ENCODE measurements around the gene CSF1R. TPM values are rescaled to one million over a fixed set of nuclear protein-coding genes. Genes with fewer than 3 reads are reported as not detected.
A peak's percentile ranks its signal among the peaks of the same experiment; 100 is the strongest.

The CSF1R gene
- total RNA-seq, 1 experiment from 2014 or later: not detected

- Histone ChIP-seq H3K4me1 (ENCODE audit: low read length) (no peaks in the 10 kb centered on the region), H3K36me3 (ENCODE audit: insufficient read depth, low read length) (no peaks in the 10 kb centered on the region), H4K20me1 (ENCODE audit: insufficient read depth, low read depth, low read length) (0 out of 2 replicates have a peak, but pooled peaks cover 3% of the 10 kb centered on the region), H3K4me3 (ENCODE audit: low read length) (no peak overlapping the region), H3K9me2 (replicated peaks; ENCODE audit: insufficient read depth, low read length) (no peaks in the 10 kb centered on the region), H2AFZ (ENCODE audit: low read length) (no peak overlapping the region), H3K9ac (ENCODE audit: low read length) (no peak overlapping the region), H3K27ac (ENCODE audit: low read length) (no peak overlapping the region), H3K27me3 (ENCODE audit: low read length) (no peaks in the 10 kb centered on the region), H3K79me2 (ENCODE audit: low read length) (no peaks in the 10 kb centered on the region), H3K4me2 (ENCODE audit: low read depth, low read length, poor library complexity, severe bottlenecking) (no peak overlapping the region), H3K9me3 (ENCODE audit: low read length) (no peaks in the 10 kb centered on the region)
- DNase-seq: no peak
Measured at GRCh38 chr5:150122536-150123481, 36.5 kb upstream of the CSF1R start.

GRCh38 chr5:150122158-150122510 lies 35.8 kb upstream of the CSF1R start:
- no peak overlapping the region for H2AFZ ChIP-seq (ENCODE audit: low read length)
- H3K9ac ChIP-seq (ENCODE audit: low read length): no peak overlapping the region
- no peaks in the 10 kb centered on the region for H3K9me2 ChIP-seq (replicated peaks; ENCODE audit: insufficient read depth, low read length)
- H4K20me1 ChIP-seq (ENCODE audit: insufficient read depth, low read depth, low read length): 0 out of 2 replicates have a peak, but pooled peaks cover 3% of the 10 kb centered on the region
- no peaks in the 10 kb centered on the region for H3K9me3 ChIP-seq (ENCODE audit: low read length)
- no peaks in the 10 kb centered on the region for H3K36me3 ChIP-seq (ENCODE audit: insufficient read depth, low read length)
- DNase-seq: peak; percentile 77
- H3K27me3 ChIP-seq (ENCODE audit: low read length): no peaks in the 10 kb centered on the region
- no peak overlapping the region for H3K4me3 ChIP-seq (ENCODE audit: low read length)
- H3K4me2 ChIP-seq (ENCODE audit: low read depth, low read length, poor library complexity, severe bottlenecking): no peak overlapping the region
- H3K79me2 ChIP-seq (ENCODE audit: low read length): no peaks in the 10 kb centered on the region
- H3K4me1 ChIP-seq (ENCODE audit: low read length): no peaks in the 10 kb centered on the region
- H3K27ac ChIP-seq (ENCODE audit: low read length): no peak overlapping the region

- Histone ChIP-seq H3K27ac (ENCODE audit: low read length) (no peak overlapping the region), H3K4me2 (ENCODE audit: low read depth, low read length, poor library complexity, severe bottlenecking) (no peak overlapping the region), H2AFZ (ENCODE audit: low read length) (no peak overlapping the region), H3K79me2 (ENCODE audit: low read length) (no peaks in the 10 kb centered on the region), H3K9me3 (ENCODE audit: low read length) (no peaks in the 10 kb centered on the region), H3K9me2 (replicated peaks; ENCODE audit: insufficient read depth, low read length) (no peaks in the 10 kb centered on the region), H3K27me3 (ENCODE audit: low read length) (no peaks in the 10 kb centered on the region), H3K4me1 (ENCODE audit: low read length) (no peaks in the 10 kb centered on the region), H4K20me1 (ENCODE audit: insufficient read depth, low read depth, low read length) (0 out of 2 replicates have a peak, but pooled peaks cover 3% of the 10 kb centered on the region), H3K36me3 (ENCODE audit: insufficient read depth, low read length) (no peaks in the 10 kb centered on the region), H3K9ac (ENCODE audit: low read length) (no peak overlapping the region), H3K4me3 (ENCODE audit: low read length) (no peak overlapping the region)
- DNase-seq: no peak
Measured at GRCh38 chr5:150121448-150122157, 35.2 kb upstream of the CSF1R start.

- H3K9ac ChIP-seq (ENCODE audit: low read length): no peak overlapping the region
- DNase-seq: no peak
- no peaks in the 10 kb centered on the region for H3K79me2 ChIP-seq (ENCODE audit: low read length)
- H3K9me2 ChIP-seq (replicated peaks; ENCODE audit: insufficient read depth, low read length): no peaks in the 10 kb centered on the region
- no peak overlapping the region for H3K4me2 ChIP-seq (ENCODE audit: low read depth, low read length, poor library complexity, severe bottlenecking)
- H2AFZ ChIP-seq (ENCODE audit: low read length): no peak overlapping the region
- H3K36me3 ChIP-seq (ENCODE audit: insufficient read depth, low read length): no peaks in the 10 kb centered on the region
- no peak overlapping the region for H3K27ac ChIP-seq (ENCODE audit: low read length)
- no peaks in the 10 kb centered on the region for H3K9me3 ChIP-seq (ENCODE audit: low read length)
- H3K27me3 ChIP-seq (ENCODE audit: low read length): no peaks in the 10 kb centered on the region
- no peak overlapping the region for H3K4me3 ChIP-seq (ENCODE audit: low read length)
- H4K20me1 ChIP-seq (ENCODE audit: insufficient read depth, low read depth, low read length): peaks cover 3% of the 10 kb centered on the region; the same call in 1 of the 2 replicates
- H3K4me1 ChIP-seq (ENCODE audit: low read length): no peaks in the 10 kb centered on the region
Measured at GRCh38 chr5:150120617-150121447, 34.5 kb upstream of the CSF1R start.

- no peak overlapping the region for H3K27ac ChIP-seq (ENCODE audit: low read length)
- no peaks in the 10 kb centered on the region for H3K4me1 ChIP-seq (ENCODE audit: low read length)
- no peaks in the 10 kb centered on the region for H3K9me2 ChIP-seq (replicated peaks; ENCODE audit: insufficient read depth, low read length)
- H3K36me3 ChIP-seq (ENCODE audit: insufficient read depth, low read length): no peaks in the 10 kb centered on the region
- no peak overlapping the region for H3K9ac ChIP-seq (ENCODE audit: low read length)
- no peaks in the 10 kb centered on the region for H3K27me3 ChIP-seq (ENCODE audit: low read length)
- no peak overlapping the region for H3K4me2 ChIP-seq (ENCODE audit: low read depth, low read length, poor library complexity, severe bottlenecking)
- H4K20me1 ChIP-seq (ENCODE audit: insufficient read depth, low read depth, low read length): peaks cover 3% of the 10 kb centered on the region; the same call in 1 of the 2 replicates
- H3K79me2 ChIP-seq (ENCODE audit: low read length): no peaks in the 10 kb centered on the region
- no peak overlapping the region for H2AFZ ChIP-seq (ENCODE audit: low read length)
- DNase-seq: no peak
- H3K4me3 ChIP-seq (ENCODE audit: low read length): no peak overlapping the region
- no peaks in the 10 kb centered on the region for H3K9me3 ChIP-seq (ENCODE audit: low read length)
Measured at GRCh38 chr5:150120062-150120441, 33.7 kb upstream of the CSF1R start.

GRCh38 chr5:150119421-150120061 lies 33.2 kb upstream of the CSF1R start:
- Histone ChIP-seq H3K4me1 (ENCODE audit: low read length) (no peaks in the 10 kb centered on the region), H4K20me1 (ENCODE audit: insufficient read depth, low read depth, low read length) (peaks cover 3% of the 10 kb centered on the region; the same call in 1 of the 2 replicates), H3K4me3 (ENCODE audit: low read length) (no peak overlapping the region), H3K9ac (ENCODE audit: low read length) (no peak overlapping the region), H3K9me3 (ENCODE audit: low read length) (no peaks in the 10 kb centered on the region), H3K36me3 (ENCODE audit: insufficient read depth, low read length) (no peaks in the 10 kb centered on the region), H3K27me3 (ENCODE audit: low read length) (no peaks in the 10 kb centered on the region), H3K9me2 (replicated peaks; ENCODE audit: insufficient read depth, low read length) (no peaks in the 10 kb centered on the region), H3K27ac (ENCODE audit: low read length) (no peak overlapping the region), H2AFZ (ENCODE audit: low read length) (no peak overlapping the region), H3K4me2 (ENCODE audit: low read depth, low read length, poor library complexity, severe bottlenecking) (no peak overlapping the region), H3K79me2 (ENCODE audit: low read length) (no peaks in the 10 kb centered on the region)
- DNase-seq: peak; percentile 49

GRCh38 chr5:150118561-150119229 lies 32.3 kb upstream of the CSF1R start:
- H3K4me1 ChIP-seq (ENCODE audit: low read length): no peaks in the 10 kb centered on the region
- no peaks in the 10 kb centered on the region for H3K27me3 ChIP-seq (ENCODE audit: low read length)
- no peaks in the 10 kb centered on the region for H3K79me2 ChIP-seq (ENCODE audit: low read length)
- H3K9me3 ChIP-seq (ENCODE audit: low read length): no peaks in the 10 kb centered on the region
- no peak for DNase-seq
- no peak overlapping the region for H2AFZ ChIP-seq (ENCODE audit: low read length)
- H3K9me2 ChIP-seq (replicated peaks; ENCODE audit: insufficient read depth, low read length): no peaks in the 10 kb centered on the region
- H3K36me3 ChIP-seq (ENCODE audit: insufficient read depth, low read length): no peaks in the 10 kb centered on the region
- no peak overlapping the region for H3K4me2 ChIP-seq (ENCODE audit: low read depth, low read length, poor library complexity, severe bottlenecking)
- no peak overlapping the region for H3K27ac ChIP-seq (ENCODE audit: low read length)
- no peak overlapping the region for H3K4me3 ChIP-seq (ENCODE audit: low read length)
- peaks cover 3% of the 10 kb centered on the region; the same call in 1 of the 2 replicates for H4K20me1 ChIP-seq (ENCODE audit: insufficient read depth, low read depth, low read length)
- H3K9ac ChIP-seq (ENCODE audit: low read length): no peak overlapping the region

Measured in Karpas-422 (cell line).